ENCODE data around the gene B3GNT3.
"Not testable (repeated sequence)": the region's sequence is repeated elsewhere in the genome, so short reads cannot be mapped to it uniquely, and the experiment has no call there.

The B3GNT3 gene

GRCh38 chr19:17766543-17767131, 28.3 kb upstream of the B3GNT3 start:
- no peak for DNase-seq (ENCODE audit: low read depth in 2 of 2, low spot score in 1 of 2)

- no peak for DNase-seq (ENCODE audit: low read depth in 2 of 2, low spot score in 1 of 2)
These were observed 27.4 kb upstream of the B3GNT3 start for GRCh38 chr19:17767559-17767958.

- DNase-seq (ENCODE audit: low read depth in 2 of 2, low spot score in 1 of 2): no peak
These were observed 24.3 kb upstream of the B3GNT3 start for GRCh38 chr19:17770613-17771012.

GRCh38 chr19:17772172-17772571, 22.8 kb upstream of the B3GNT3 start:
- DNase-seq (ENCODE audit: low read depth in 2 of 2, low spot score in 1 of 2): no peak

GRCh38 chr19:17775245-17775927, 19.6 kb upstream of the B3GNT3 start:
- no peak for DNase-seq (ENCODE audit: low read depth in 2 of 2, low spot score in 1 of 2)

- DNase-seq (ENCODE audit: low read depth in 2 of 2, low spot score in 1 of 2): no peak
These were observed 18.7 kb upstream of the B3GNT3 start for GRCh38 chr19:17775991-17776803.

- DNase-seq (ENCODE audit: low read depth in 2 of 2, low spot score in 1 of 2): not testable (repeated sequence)
These were observed 17.1 kb upstream of the B3GNT3 start for GRCh38 chr19:17777840-17778239.

GRCh38 chr19:17778251-17778967, 16.5 kb upstream of the B3GNT3 start:
- DNase-seq (ENCODE audit: low read depth in 2 of 2, low spot score in 1 of 2): no peak

- DNase-seq (ENCODE audit: low read depth in 2 of 2, low spot score in 1 of 2): no peak
These were observed 15.7 kb upstream of the B3GNT3 start for GRCh38 chr19:17778968-17779929.

GRCh38 chr19:17780781-17781180, 14.2 kb upstream of the B3GNT3 start:
- no peak for DNase-seq (ENCODE audit: low read depth in 2 of 2, low spot score in 1 of 2)

GRCh38 chr19:17783721-17784120, 11.2 kb upstream of the B3GNT3 start:
- not testable (repeated sequence) for DNase-seq (ENCODE audit: low read depth in 2 of 2, low spot score in 1 of 2)

GRCh38 chr19:17784201-17785008, 10.5 kb upstream of the B3GNT3 start:
- DNase-seq (ENCODE audit: low read depth in 2 of 2, low spot score in 1 of 2): peak; percentile 37 to 60

- no peak for DNase-seq (ENCODE audit: low read depth in 2 of 2, low spot score in 1 of 2)
These were observed 7.5 kb upstream of the B3GNT3 start for GRCh38 chr19:17787274-17787913.

- DNase-seq (ENCODE audit: low read depth in 2 of 2, low spot score in 1 of 2): no peak
These were observed 6.3 kb upstream of the B3GNT3 start for GRCh38 chr19:17788632-17789031.

GRCh38 chr19:17790059-17790780, 4.7 kb upstream of the B3GNT3 start:
- no peak for DNase-seq (ENCODE audit: low read depth in 2 of 2, low spot score in 1 of 2)

- no peak for DNase-seq (ENCODE audit: low read depth in 2 of 2, low spot score in 1 of 2)
These were observed 567 bp upstream of the B3GNT3 start for GRCh38 chr19:17794412-17794730.

GRCh38 chr19:17795495-17795856, 538 bp downstream of the B3GNT3 start:
- DNase-seq (ENCODE audit: low read depth in 2 of 2, low spot score in 1 of 2): no peak

GRCh38 chr19:17796013-17796837, 1.3 kb downstream of the B3GNT3 start:
- DNase-seq (ENCODE audit: low read depth in 2 of 2, low spot score in 1 of 2): no peak

Measured in stimulated activated CD8-positive, alpha-beta memory T cell treated with anti-CD3 and anti-CD28 coated beads, Interleukin-4, amount 100 ng/mL, for 4 hours (primary cell).